NCI-H146 treated with DMSO at 0.1 percent for 48 hours (cell line): ENCODE measurements around the gene NMNAT3.
"Not testable (repeated sequence)": the region's sequence is repeated elsewhere in the genome, so short reads cannot be mapped to it uniquely, and the experiment has no call there.

Experiments
- DNase-seq: peaks from one replicate; lab custom pipeline; 2025; ENCODE audit not compliant: unreplicated experiment; lab: John Stamatoyannopoulos, UW

Gene NMNAT3

DNA sequence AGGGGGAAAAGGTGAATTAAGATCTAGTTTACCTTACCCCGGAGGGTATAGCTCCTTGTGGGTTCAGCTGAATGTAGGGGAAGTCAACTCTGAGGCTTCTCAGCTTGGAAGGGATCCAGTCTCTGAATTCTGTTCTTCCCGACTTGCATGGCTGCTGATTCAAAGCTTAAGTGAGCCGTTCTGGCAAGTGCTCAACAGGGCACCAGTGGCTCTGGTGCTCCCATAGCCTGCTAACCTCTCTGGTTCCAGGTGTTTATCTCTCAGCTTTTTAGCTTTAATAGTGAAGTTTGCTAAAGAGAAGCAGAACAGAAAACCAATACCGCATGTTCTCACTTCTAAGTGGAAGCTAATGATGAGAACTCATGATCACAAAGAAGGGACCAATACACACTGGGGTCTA lies 92.0 kb downstream of the NMNAT3 start:
- DNase-seq, result no peak

DNA sequence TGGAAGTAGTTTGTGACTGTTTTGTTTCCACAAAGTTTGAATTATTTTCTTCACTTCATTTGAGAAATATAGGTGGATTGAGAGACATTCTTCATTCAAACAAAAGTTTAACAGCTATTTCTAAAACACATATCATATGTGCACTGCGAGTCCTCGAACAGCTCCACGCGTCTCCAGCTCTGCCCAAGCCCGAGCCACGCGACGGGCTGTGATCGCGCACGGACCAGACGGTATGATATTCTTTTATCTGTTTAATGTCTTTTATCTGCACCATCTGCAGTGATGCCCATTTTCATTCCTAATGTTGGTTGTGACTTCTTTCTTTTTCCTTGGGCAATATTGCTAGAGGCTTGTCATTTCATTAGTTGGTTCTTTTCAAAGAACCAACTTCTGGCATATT lies 94.1 kb downstream of the NMNAT3 start:
- not testable (repeated sequence) for DNase-seq

DNA sequence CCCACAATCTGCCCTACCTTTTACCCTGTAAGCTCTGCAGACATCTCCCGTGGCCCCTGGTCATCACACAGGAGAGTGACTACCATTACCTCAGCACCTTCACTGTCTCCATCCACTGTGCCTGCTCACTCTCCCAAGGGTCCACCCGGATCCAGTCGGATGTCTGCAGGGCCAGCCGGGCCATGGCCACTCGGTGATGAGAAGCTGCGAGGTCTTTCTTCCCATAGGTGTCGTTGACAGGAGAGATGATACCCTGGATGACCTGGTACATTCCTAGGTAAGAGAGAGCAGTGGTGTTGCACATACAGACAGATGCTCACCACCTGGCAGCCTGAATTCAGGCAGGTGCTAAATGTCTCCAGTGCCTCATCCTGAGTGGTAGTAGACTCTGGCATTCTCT lies 99.0 kb downstream of the NMNAT3 start:
- DNase-seq, result no peak

DNA sequence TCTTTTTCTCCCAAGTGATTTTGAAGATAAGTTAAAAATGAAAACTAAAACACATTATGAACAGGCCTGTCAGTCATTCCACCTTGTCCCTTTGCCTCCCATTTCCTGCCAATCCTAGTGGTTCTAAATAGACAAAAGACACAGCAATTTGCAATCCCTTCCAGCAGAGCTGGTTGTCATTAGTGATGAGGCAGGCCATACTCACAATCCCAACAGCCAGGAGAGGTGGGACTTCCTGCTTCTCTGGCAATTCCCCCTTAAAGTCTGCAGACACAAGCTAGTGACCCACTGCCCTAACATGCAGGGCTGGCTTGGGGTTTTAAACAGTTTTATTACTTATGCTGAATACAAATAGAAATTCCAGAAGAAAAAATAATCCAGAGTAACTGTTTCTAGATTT lies 99.9 kb downstream of the NMNAT3 start:
- DNase-seq, result peak; percentile 58

DNA sequence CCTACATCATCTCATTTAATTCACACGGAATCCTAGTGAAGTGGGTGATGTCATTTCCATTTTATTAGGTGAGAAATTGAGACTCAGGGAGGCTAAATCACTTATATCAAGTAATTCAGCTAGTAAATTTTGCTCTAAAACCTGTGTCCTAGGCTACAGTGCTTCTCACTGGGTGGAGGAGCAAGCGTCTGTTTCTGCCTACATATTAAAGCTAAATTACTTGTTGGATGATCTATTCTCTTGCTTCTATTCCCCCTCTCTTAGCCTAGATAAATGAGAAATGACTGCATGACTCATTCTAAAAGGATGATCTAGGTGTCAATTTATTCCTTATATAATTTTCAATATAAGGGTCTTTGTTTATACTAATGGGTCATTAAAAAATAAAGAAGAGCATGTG lies 100.4 kb downstream of the NMNAT3 start:
- no peak for DNase-seq

DNA sequence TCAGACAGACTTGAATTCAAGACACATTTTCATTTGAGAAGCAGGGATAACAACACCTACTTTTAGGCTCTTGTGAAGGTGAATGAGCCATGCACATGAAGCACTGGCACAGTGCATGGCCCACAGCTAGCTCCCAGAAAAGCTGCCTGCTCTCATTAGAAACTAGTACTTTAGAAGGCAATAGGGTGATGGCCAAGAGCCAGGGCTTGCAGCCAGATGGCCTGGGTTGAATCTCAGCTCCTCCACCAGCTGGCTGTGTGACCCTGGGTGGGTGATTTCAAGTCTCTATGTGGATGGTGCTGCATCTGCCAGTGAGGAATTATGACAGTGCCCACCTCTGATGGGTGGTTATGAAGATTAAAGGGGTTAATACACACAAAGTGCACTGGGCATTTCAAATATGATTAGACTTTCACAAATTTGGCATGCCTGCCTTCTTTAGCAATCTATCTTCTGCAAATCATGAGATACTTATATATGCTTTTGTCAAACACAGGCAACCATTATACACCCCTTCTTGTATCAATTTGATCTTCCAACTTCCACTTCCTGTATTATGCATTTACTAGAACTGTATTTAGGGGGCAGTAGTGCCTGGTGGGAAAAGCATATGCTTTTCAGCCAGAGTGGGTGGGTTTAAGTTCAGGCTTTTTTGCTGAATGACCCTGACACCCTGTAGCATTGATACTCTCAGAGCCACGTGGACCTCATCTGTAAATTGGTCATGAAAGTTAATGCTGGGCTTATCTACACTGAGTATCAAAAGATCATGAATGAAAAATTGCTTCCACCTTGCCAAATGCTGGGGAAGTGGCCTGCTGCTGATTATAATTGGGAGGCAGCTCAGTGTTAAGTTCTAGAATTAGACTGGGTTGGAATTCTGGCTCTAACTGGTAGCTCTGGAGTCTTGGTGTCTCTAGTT lies 103.5 kb downstream of the NMNAT3 start:
- no peak for DNase-seq

DNA sequence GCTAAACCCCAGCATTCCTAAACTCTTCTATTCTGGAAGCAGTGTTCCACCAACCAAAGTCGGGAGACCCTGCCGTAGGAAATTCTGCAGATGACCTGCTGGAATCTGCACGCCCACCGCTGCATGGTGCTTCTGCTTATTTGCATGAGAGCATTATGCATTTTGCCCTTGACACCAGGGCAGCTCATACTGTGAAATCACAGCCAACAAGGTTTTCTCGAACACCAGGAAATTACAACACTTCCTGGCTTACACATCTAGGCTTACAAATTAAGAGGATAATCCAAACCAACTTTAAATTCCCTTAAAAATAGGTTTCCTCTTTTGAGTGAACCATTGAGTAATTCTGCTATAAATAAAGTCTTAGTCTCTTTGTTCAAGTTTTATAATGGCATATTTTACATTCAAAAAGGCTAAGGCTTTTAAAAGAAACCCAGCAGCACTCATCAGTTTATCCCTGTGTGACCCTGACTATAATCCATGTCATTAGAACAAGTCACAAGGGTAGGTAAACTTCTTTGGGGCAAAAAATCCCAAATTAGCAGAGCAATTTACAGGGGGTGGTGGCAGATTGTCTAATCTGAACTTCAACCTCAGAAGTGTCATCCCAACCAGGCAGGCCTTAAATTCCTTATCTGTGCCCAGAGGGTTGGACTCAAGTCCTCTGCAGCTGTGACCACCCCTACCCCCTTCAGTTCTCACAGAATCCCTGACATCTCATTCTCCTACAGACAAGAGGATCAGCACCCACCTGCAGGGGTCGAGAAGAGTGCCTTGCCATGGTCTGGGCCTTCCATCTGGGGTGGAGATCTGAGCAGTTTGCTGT lies 104.7 kb downstream of the NMNAT3 start:
- DNase-seq, result no peak

- DNase-seq, result no peak
Measured at GRCh38 chr3:139571711-139572110, 106.1 kb downstream of the NMNAT3 start.

GRCh38 chr3:139564294-139564861 lies 113.4 kb downstream of the NMNAT3 start:
- DNase-seq, result peak; percentile 30

GRCh38 chr3:139561959-139562676 lies 115.7 kb downstream of the NMNAT3 start:
- DNase-seq, result peak; percentile 73

DNA sequence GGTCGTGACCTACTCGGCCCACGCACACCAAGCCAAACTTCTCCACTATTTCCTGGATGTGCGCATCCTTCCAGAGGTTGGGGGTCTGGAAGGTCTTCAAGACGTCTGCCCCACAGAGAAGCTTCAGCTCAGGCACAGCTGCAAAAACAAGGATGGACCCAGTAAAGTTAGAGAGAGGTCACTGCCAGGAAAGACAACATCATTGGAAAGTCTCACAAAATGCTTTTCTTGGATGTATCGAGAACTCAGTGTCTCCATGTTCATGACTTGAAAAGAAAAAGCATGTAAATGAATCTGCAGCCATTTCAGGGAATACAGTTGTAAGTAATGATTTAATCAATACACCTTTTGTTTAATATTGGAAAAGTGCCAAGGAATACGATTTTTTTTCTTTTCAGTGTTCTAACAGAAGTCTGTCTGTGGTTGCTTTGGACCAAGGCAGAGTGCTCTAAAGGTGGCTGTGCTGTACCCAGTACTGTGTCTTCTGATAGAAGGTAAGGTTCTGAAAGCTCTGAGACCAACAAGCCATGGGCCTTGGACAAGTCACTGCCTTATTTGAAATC lies 116.4 kb downstream of the NMNAT3 start:
- peak; percentile 88 for DNase-seq

DNA sequence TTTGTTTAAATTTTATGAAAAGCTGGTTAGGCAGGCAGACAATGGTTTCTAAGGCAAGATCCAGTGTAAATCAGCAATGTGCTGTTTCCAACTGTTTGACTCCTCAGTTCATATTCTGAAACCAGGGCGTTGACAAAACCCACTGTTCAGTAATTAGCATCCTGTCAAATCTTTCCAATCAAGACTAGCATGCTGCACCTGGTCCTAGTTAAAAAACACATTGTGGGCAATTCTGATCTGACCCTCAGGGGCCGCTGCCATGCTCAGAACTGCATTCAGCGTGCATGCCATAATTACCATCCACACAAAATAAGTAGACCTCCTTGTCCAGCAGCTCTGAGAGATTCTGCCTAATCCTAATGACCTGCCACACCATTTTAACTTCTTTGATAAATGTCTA lies 117.4 kb downstream of the NMNAT3 start:
- DNase-seq, result peak; percentile 94

DNA sequence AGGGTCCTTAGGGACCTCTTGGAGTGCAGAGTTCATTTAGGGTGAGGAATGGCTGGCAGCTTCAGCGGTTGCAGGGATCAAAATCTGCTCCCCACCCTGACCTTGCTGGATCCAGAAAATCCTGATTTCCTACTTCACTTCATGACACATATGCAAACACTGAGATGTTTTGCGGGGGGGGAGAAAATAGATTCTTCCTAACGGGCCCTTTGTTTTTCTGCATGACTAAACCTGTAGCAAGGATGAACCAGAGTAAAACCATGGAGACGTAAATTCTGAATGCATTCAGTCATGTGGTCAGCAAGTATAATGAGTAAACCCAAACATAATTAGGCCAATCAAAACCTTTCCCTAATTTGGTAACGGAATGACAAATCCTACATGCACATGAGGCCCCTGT lies 118.2 kb downstream of the NMNAT3 start:
- peak; percentile 62 for DNase-seq

- no peak for DNase-seq
Measured at GRCh38 chr3:139558351-139559266, 119.2 kb downstream of the NMNAT3 start.

DNA sequence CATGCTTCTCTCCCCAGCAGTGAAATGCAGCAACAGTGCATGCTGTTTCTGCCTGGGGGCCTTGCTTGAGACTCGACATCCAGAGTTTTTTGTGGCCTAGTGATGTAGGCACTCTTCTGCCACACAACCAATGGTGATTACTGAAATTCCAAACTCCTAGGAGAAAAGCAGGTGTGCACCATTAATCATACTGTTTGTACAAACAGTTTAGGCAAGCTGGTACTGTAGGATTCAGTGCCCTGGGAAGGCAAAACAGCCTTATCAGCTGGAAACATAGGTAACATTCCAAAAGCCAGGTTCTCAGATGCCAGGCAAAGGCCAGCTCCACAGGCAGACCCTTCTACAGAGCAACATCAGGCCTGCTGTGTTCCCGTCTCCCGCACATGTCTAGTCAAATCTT lies 120.7 kb downstream of the NMNAT3 start:
- DNase-seq, result peak; percentile 83

GRCh38 chr3:139555249-139555648 lies 122.5 kb downstream of the NMNAT3 start:
- no peak for DNase-seq

DNA sequence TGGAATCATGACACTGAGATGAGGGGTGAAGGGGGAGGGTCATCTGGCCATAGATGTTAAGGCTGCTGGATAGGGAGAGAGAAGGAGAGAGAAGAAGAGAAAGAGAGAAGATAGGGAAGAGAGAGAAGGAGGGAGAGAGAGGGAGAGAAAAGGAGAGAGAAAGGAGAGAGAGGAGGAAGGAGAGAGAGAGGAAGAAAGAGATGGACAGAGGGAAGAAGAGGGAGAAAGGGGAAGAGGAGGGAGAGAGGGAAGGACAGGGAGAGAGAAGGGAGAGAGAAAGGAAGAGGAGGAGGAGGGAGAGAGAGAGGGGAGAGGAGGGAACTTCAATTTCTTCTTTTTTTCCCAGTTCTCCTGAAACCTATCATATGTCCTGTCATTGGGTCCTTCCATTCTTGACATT lies 123.1 kb downstream of the NMNAT3 start:
- no peak for DNase-seq

- no peak for DNase-seq
Measured at GRCh38 chr3:139552632-139553365, 125.0 kb downstream of the NMNAT3 start.

DNA sequence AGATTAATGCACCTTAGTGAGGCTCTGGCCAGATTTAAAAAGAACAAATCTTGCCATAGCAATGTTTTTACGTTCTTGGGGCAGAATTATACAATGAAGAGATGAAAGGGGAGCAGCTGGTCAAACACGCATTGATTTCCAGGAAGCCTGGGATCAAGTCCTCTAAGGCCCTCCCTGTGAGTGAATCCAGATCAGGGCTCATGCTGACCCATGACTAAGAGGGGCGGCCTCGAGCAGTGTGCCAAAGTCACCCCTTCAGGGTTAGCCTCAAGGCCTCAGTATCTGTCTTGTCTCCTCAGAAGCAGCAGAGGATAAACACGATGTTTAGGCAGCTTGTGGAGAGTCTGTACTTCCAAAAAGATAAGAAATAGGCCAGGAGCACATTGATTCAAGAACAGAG lies 129.0 kb downstream of the NMNAT3 start:
- DNase-seq, result peak; percentile 78
